ENCODE measurements around the gene TRIM28. TPM values are rescaled to one million over a fixed set of nuclear protein-coding genes. Genes with fewer than 3 reads are reported as not detected.
"Not testable (repeated sequence)": the region's sequence is repeated elsewhere in the genome, so short reads cannot be mapped to it uniquely, and the experiment has no call there.

TRIM28 gene
- total RNA-seq, 3 donors from 2014 or later, result 180 to 308 (median 202) TPM

DNA sequence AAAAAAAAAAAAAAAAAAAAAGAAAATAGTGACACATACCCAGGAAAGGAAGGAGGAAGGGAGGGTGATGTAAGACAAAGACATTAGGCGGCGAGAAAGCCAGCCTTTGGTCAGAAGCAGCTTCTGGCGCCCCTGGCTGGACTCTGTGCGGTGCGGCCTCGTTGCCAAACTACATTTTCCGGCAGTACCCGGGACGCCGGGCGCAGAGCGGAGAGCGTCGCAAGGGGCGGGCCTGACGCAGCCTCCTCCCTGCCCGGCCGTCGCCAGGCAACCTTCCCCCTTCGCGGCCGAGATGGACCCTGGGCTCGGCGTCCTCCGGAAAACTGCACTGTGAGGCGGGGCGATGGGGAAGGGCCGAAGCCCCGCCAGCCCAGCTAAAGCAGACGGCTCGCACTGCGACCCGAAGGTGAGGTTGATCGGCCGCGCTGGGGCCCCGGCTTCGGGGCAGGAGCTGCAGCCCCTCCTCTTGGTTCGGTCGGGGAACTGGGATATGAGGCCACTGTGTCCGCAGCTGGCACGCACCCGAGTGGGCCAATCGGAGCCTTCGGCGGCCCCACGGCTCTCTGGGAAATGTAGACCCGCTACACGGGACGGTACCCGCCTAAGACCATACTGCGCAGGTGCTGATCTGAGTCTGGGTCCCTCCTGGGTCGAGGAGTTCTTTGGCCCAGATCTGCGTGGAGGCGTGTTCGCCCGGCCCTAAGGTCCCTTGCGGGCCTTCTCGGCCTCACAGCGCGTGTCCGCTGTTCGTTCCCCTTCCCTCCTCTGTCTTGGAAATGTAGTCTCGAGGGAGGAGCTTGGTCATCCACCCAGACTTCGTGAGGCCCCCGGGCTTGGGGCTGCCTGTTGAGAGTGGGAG is 31.5 kb downstream of the TRIM28 start:
- peak overlapping the region; percentile 44 for H3K4me3 ChIP-seq
- intact Hi-C loops (cut with DNase I, micrococcal nuclease), result no loop called here

DNA sequence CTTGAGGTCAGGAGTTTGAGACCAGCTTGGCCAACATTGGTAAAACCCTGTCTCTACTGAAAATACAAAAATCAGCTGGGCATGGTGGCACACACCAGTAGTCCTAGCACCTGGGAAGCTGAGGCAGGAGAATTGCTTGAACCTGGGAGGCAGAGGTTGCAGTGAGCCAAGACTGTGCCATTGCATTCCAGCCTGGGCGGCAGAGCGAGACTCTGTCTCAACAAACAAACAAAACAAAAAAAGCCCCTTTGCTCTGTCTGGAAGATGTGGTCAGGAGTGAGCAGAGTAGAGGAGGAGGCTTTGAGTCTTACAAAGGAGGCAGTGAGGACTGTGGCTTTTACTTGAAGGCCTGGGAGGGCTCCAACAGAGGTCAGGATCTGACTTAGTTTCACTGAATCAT is 33.7 kb downstream of the TRIM28 start:
- intact Hi-C loops (cut with DNase I, micrococcal nuclease); DNase-seq; ATAC-seq; H3K4me3 ChIP-seq; H3K36me3 ChIP-seq (ENCODE audit: low read depth); H3K9me3 ChIP-seq: not testable (repeated sequence)
- H3K4me1 ChIP-seq (ENCODE audit: low read depth), result peaks cover 10% of the 10 kb centered on the region

More for the DNA sequence above, 31.5 kb downstream of the TRIM28 start:
- TF ChIP-seq, protein P1, sequence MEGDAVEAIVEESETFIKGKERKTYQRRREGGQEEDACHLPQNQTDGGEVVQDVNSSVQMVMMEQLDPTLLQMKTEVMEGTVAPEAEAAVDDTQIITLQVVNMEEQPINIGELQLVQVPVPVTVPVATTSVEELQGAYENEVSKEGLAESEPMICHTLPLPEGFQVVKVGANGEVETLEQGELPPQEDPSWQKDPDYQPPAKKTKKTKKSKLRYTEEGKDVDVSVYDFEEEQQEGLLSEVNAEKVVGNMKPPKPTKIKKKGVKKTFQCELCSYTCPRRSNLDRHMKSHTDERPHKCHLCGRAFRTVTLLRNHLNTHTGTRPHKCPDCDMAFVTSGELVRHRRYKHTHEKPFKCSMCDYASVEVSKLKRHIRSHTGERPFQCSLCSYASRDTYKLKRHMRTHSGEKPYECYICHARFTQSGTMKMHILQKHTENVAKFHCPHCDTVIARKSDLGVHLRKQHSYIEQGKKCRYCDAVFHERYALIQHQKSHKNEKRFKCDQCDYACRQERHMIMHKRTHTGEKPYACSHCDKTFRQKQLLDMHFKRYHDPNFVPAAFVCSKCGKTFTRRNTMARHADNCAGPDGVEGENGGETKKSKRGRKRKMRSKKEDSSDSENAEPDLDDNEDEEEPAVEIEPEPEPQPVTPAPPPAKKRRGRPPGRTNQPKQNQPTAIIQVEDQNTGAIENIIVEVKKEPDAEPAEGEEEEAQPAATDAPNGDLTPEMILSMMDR (IDR thresholded peaks at IDR 0.05), result no peak
- DNase-seq, result peak; percentile 89 to 93 (median 91)
- Histone ChIP-seq H3K4me1 (ENCODE audit: low read depth) (peaks cover 17% of the 10 kb centered on the region), H3K36me3 (ENCODE audit: low read depth) (no peaks in the 10 kb centered on the region), H3K9me3 (no peaks in the 10 kb centered on the region)
- peak; percentile 69 for ATAC-seq

DNA sequence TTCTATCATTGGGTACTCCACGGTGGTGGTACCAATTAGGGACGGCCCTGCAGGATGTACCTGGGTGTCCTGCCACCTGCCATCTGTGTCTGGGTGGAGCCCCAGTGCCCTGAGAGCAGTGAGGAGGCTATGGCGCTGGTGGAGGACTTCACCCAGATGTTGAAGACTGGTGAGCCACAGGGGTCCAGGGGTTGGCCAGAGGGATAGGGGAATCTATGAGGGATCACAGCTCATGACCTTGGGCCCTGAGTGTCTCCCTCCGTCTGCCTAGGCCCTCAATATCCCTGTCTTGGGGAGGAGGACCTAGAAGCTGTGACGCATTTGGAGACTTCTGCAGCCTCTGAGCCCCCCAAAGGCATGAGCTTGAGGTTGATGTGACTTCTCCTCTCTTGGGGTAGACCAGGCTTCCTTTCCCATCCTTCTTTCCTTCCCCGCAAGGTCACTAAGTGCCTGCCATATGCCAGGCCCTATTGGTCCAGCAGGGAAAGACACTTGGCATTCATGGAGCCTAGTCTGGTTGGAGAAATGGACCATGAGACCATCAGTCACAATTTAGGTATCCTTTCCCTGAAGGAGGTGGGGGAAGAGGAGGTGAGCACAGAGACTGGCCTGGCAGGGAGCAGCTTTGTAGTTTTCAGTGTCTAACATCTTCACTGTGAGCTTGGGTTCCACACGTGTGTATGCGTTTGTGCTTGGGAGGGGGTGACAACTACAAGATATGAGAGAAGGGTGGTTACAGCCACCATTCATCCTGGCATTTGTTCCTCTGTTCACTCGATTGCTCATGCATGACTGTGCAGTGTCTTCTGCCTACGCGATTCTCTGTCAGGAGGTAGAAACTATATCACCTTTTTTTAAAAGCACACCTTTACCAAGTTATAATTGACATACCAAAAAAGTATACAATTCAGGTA is 34.4 kb downstream of the TRIM28 start:
- ATAC-seq (no peak), DNase-seq (peak in 1 of 3 donors; percentile 29)
- Histone ChIP-seq H3K4me1 (ENCODE audit: low read depth) (peaks cover 10% of the 10 kb centered on the region), H3K9me3 (no peaks in the 10 kb centered on the region), H3K4me3 (no peak overlapping the region), H3K36me3 (ENCODE audit: low read depth) (no peaks in the 10 kb centered on the region)
- intact Hi-C loops (cut with DNase I, micrococcal nuclease), result no loop called here
- TF ChIP-seq, protein P1 (IDR thresholded peaks at IDR 0.05), result no peak

DNA sequence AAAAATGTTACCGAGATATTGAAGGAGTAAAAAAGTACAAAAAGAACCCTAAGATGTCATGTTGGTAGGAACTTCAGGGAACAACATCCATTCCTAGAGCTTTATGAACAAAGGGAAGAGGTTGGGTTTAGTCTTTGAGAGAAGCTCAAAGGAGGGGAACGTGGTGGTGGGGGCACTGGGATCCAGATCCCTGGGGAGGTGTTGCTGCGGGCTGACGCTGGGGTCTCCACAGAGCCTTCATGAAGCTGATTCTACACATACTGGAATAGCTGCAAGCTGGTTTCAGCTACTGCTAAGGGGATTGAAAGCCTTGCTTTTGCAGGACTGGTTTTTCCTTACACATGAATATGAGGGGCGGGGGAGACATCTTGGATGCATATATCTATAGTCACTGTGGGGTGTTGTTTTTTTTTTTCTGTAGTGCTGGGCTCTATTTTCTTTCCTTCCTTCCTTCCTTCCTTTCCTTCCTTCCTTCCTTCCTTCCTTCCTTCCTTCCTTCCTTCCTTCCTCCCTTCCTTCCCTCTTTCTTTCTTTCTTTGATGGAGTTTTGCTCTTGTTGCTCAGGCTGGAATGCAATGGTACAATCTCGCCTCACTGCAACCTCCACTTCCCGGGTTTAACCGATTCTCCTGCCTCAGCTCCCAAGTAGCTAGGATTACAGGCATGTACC is 35.7 kb downstream of the TRIM28 start:
- H3K9me3 ChIP-seq, result no peaks in the 10 kb centered on the region
- TF ChIP-seq, protein P1 (IDR thresholded peaks at IDR 0.05), result no peak
- no peak for ATAC-seq
- H3K4me3 ChIP-seq, result no peak overlapping the region
- H3K4me1 ChIP-seq (ENCODE audit: low read depth), result peaks cover 1% of the 10 kb centered on the region
- intact Hi-C loops (cut with DNase I, micrococcal nuclease), result no loop called here
- H3K36me3 ChIP-seq (ENCODE audit: low read depth), result no peaks in the 10 kb centered on the region
- no peak for DNase-seq

DNA sequence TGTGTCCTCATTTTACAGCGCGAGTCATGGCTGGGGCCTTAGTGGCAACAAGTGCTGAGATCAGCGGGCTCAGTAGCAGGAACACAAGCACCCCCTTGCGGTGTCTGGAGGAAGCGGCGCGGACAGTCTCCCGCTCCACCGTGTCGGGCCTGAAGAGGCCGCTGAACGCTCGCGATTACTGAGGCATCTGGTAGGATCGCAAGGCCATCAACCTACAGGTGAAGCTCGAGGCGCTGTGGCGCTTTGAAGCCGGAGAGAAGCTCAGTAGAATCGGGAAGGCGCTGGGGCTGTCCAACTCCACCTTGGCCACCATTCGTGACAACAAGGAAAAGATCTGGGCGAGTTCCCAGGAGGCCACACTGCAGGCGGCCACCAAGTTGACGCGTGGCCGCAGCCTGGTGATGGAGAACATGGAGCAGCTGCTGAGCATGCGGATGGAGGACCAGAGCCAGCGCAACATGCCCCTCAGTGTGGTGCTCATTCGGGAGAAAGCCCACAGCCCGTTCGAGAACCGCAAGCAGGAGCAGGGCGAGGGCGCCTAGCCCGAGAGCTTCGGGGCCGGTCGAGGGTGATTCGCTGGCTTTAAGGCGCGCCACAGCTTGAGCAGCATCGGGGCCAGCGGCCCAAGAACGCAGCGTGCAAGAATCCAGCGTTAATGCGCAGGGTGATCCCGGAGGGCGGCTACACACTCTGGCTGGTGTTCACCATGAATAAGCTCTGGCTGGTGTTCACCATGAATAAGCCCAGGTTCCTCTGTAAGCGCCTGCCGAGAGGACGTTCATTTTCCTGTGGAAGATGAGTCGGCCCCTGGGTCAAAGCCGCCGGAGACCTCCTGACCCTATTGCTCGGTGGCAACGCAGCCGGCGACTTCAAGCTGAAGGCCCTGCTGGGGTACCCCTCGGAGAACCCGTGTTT is 37.6 kb downstream of the TRIM28 start:
- DNase-seq (peak; percentile 80 to 85 (median 82)), ATAC-seq (peak; percentile 86)
- TF ChIP-seq, protein P1 (IDR thresholded peaks at IDR 0.05), result peak; percentile 63
- H3K9me3 ChIP-seq, result no peaks in the 10 kb centered on the region
- H3K4me1 ChIP-seq (ENCODE audit: low read depth), result no peaks in the 10 kb centered on the region
- intact Hi-C loops (cut with DNase I, micrococcal nuclease), result no loop called here
- H3K4me3 ChIP-seq, result no peak overlapping the region
- no peaks in the 10 kb centered on the region for H3K36me3 ChIP-seq (ENCODE audit: low read depth)
